Frontal cortex (tissue), 4 donors: ENCODE measurements around the gene FGF10. TPM values are rescaled to one million over a fixed set of nuclear protein-coding genes. Genes with fewer than 3 reads are reported as not detected.
A peak's percentile ranks its signal among the peaks of the same experiment; 100 is the strongest.

Experiments used
- DNase-seq, 2 donors: peaks; one replicate each; pipeline ENCODE4 v3.0.0; 2012; ENCODE audit warnings: low spot score in 2 of 2
- FAIRE-seq: peaks from 2 replicates; lab custom pipeline; 2012; peaks lifted over from hg19 to GRCh38; lab: Jason Lieb, UNC
- total RNA-seq: library from RNA; depleted of rRNA; stranded (reverse); fragments of >200 nt; gene quantifications from one replicate; pipeline ENCODE4 v1.2.3, GENCODE V29; 2014
- donor health status: control.
- donor health status: control.
- donor health status: control.

Gene FGF10
- total RNA-seq, result 2.4 TPM

DNA sequence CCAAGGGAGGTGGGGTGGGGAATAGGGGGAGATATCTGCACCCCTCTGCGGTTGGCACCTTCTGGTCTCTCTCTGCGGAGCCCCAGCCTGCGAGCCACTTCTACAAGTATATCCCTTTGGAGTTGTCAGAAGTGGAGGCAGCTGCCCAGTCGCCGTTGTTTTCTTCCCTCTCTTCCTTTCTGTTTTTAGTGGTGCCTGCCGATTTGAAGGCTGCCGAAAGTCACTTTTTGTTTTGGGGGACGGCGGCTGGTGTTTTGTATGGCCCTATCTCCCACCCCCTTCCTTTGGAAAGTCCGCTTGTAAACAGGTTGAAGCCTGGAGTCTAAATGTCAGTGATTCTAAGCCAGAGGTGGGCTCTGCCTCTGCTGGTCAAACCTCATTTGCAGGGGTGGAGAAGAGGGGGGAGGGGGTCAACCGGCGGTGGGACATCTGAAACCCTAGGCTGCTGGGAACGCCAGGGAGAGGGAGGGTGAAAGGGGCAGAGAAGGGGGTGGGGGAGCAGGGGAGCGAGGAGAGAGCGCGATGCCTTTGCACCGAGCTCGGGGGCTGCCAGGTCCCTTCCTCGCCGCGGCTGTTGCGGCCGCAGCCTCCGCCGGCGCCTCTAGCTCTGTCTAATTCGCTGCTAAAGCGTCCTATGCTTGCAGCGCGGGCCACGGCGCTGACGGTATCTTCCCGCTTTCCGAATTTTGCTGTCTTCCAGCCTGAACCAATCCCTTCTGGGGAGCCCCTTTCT, at the start of gene FGF10:
FGF10 (minus strand) TSS at position 331 of the 733 bp plus-strand sequence. CDS start 738 bp downstream, outside the sequence.
- DNase-seq, result peak in 1 of 2 donors; percentile 5
- no peak for FAIRE-seq

DNA sequence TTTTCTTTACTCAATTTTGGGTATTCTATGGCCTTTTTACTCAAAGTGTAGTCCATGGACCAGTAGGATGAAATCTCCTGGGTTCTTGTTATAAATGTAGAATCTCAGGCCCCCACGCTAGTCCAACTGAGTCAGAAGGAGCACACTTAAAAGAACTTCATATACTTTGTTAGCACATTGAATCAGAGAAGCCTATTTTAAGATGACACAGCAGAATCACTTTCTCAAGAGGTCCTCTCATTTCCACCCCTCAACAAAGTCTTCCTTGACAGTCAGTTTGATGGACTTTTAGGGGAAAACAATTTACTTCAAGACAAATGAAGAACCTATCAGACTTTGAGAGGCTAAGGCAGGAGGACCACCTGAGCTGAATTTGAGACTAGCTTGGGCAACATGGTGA, 37.7 kb upstream of the FGF10 start:
- DNase-seq, result no peak
- no peak for FAIRE-seq

DNA sequence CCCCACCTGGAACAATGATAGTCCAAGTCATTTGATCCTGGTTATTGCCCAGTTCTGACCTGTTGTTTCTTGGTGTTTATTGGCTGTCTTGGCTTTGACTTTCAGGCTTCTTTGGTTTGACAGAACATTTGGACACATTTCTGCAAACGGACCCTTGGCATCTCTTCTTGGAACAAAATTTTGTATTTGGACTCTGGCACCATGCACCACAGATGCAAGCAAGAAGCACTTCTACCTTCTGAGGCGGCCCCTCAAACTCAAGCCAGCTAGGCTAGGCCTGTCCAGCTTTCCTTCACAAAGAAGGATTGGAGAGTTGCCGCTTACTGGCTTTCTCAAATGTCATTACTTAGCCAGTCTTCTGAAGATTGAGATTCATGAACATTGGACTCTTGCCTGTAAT, 23.1 kb upstream of the FGF10 start:
- FAIRE-seq, result no peak
- no peak for DNase-seq

DNA sequence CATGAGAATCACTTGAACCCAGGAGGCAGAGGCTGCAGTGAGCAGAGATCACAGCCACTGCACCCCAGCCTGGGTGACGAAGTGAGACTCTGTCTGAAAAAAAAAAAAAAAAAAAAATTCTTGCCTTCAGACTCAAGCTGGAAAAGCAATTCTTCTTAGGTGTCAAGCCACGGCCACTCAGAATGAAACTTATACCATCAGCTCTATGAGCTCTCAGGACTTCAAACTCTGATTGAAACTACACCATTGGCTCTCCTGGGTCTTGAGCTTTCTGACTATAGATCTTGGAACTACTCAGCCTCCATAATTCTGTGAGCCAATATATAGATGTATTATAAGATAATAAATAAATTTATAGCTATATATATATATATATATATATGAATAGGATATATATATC, 12.9 kb upstream of the FGF10 start:
- DNase-seq, result no peak
- FAIRE-seq, result no peak

DNA sequence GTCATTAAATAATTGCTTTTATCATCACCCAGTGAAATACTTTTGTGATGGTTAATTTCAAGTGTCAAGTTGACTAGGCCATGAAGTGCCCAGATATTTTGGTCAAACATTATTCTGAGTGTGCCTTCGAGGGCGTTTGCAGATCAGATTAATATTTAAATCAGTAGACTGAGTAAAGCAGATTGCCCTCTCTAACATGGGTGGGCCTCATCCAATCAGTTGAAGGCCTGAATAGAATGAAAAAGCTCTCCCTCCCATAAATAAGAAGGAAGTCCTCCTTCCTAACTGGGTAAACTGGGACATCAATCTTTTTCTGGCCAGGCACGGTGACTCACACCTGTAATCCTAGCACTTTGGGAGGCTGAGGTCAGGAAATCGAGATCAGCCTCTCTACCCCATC, 12.4 kb upstream of the FGF10 start:
- DNase-seq (no peak), FAIRE-seq (no peak)

DNA sequence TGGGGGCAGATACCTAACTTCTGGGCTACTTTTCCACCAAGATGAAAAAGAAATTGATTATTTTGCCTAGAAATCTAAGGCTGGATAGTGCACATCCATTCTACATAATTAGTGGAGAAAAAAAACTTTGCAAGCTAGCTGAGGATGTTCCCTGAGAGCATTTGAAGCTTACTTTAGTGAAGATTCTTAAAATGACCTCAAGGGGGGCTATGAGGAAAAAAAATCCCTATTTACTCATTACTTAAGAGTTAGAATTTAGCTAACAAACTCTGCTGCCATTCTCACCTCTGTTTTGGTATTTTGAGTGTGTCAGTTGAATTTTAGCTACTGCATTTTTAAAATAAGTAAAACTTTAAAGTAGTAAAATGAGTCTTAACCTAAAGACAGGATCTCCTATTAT, 9.2 kb upstream of the FGF10 start:
- no peak for DNase-seq
- no peak for FAIRE-seq

DNA sequence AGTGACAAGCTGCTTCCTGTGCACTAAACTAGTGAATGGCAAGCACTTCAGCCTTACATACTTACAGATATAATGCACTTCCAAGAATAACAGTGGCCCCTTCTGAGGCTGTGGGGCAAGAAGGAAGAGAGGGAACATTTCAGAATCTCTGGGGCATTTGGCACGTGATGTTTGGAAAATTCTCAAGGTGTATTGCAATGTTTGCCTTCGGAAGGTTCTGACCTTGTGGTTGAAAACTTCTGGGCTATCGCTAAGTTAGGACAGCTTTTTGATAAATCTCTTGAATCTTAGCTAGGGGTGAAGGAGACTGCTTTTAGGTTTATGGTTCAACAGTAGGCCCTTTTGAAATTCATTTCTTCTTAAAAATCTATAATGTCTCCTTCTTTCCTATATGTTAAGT, 7.1 kb upstream of the FGF10 start:
- FAIRE-seq, result no peak
- DNase-seq, result no peak

DNA sequence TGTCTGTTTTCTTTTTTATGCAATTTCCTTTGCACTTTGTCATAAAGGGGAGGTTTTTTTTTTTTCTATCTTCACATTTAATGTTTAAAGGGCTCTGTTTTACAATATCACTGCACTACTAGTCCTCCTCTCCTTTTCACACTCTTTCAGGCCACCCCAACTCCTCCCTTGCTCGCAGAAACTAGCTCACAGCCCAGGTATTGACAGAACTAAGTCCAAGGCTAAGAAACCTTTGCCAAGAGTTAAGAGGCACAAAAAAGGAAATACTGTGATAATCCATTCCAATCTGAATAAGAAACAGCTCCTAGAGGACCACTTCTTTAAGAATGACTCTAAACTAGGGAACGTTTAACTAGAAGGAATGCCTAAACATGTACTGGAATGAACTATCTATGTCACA, 1.1 kb upstream of the FGF10 start:
- FAIRE-seq (no peak), DNase-seq (no peak)

DNA sequence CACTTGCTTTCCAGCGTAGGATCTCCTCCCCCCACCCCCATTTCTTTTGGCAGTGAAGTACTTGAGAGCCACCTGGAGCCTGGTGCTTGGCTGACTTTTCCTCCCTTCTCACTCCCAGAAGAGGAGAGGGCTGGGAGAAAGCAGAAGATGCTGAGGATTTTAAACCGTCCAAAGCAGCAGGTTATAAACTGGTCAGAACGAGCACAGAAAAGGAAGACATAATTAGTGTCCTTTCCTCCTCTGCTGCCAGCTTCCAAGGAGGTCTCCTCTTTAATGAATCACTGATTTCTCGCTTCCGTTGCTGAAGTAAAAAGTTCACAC, 563 bp upstream of the FGF10 start:
- no peak for DNase-seq
- no peak for FAIRE-seq

DNA sequence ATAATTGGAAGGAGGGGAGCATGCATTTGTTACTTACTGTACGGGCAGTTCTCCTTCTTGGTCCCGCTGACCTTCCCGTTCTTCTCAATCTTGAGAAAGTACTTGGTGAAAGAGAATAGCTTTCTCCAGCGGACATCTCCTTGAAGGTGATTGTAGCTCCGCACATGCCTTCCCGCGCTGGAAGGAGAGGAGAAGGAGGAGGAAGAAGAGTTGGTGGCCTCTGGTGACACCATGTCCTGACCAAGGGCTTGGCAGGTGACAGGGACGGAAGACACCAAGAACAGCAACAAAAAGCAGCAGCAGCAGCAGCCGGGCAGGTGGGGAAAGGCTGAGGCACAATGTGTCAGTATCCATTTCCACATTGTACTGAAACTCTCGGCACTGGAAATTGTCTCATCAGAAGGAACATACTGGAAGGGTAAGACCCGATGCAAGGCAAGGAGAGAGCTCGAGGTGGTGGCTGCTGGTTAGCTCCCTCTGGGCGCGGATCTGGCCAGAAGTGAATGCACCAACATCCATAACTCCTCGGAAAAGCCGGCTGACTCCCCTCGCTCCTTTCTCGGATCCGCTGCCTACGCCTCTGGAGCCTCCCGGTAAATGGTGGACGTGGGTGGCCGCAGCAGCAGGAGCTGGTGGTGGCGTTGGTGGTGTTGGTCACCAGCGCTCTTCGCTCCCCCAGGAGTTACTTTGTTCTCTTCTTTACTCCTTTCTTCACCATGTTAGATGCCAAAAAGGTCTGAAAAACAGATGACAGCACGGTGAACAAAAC, 715 bp downstream of the FGF10 start:
- DNase-seq (peak in 1 of 2 donors; percentile 6), FAIRE-seq (no peak)

DNA sequence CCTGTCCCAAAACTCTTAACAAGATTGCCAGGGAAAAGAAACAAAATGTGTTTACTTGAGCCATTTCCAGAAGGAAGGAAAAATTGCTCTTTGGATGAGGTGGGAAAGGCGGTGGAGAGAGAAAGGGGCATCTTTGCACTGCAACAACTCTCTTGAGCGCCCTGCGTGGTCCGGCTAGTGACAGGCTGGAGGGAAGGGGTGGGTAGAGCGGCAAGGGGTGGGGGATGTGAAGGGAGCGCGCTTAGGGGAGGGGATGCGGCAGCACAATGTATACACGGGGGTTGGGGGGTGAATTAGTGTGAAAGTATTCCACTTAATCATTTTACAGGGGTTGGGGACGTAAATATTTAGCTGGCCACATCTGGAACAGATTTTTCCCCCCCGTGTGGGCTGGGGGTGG, 1.3 kb downstream of the FGF10 start:
- DNase-seq (no peak), FAIRE-seq (no peak)

DNA sequence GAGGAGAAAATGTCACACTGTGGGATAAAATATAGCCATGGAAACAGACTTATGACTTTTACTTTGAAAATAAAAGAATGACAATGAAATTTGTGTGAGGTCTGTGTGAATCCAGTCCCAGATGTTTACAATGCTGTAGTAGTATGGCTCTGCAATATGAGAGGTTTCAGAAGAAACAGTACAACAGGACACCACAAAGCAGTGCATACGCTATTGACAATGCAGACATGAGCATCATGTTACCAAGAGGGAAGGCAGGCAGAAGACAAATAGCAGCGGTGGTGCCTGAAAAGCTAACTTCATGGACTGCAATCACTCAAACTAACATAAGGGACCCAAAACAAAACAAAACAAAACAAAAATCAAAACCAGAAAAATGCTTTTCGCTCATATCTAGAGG, 1.8 kb downstream of the FGF10 start:
- FAIRE-seq (no peak), DNase-seq (no peak)

DNA sequence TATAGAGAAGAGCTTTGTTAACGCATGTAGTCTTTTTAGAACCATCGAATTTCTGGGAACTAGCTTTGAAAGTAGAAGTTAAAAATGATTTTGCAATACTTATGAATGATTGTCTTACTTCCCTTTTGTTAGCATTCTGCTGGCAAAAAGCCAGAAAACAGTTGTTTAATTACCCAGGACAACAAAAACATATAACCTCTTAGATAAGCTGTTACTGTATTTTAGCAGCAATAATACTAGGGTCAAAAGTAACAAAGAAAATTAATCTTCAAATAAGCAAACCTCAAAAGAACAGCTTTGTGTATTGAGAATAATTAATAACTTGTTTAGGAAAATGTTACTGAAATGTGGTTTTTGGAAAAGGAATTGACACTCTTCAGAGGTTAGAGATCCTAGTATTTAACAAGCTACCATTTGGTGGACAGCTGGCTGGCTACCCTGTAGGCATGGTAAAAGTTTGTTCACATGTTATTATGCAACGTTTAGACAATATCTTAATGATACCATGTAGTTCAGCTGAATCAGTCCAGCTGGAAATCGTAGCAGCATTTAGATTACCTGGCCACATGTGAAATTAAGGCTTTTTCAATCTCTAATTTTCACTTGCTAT, 3.8 kb downstream of the FGF10 start:
- no peak for FAIRE-seq
- no peak for DNase-seq

DNA sequence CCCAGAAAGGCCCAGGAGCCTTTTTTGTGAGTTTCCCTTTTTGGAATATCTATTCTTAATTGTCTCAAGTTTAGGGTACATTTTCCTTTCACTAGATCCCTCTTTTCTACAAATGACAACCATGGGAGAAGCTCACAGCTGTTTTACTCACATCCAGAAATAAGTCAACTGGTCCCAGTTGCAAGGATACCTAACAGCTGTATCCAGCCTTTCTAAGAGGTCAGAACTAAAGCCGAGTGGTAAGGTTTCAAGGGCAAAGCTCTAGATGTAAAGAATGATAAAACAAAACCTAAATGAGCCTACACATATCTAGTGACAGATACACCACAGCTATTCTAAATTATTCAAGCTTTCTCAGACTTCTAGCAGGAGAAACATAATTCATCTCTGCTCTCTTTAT, 4.4 kb downstream of the FGF10 start:
- no peak for DNase-seq
- no peak for FAIRE-seq

DNA sequence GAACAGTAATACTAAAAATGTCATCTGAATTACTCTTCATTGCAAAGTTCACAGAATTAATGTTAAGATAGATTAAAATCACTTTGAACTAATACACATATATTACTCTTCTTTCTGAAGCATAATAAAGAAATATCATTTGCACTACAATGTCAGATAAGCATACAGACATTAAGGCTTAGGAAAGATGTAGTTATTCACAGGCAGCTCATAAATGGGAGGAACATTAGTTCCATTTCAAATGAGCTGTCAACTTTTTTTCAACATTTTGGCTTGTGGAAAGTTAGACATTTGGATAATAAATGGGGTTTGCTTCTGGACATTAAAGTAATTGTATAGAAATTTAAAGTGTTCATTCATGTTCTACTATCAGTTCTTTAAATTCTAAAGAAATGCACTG, 6.3 kb downstream of the FGF10 start:
- DNase-seq (no peak), FAIRE-seq (no peak)

DNA sequence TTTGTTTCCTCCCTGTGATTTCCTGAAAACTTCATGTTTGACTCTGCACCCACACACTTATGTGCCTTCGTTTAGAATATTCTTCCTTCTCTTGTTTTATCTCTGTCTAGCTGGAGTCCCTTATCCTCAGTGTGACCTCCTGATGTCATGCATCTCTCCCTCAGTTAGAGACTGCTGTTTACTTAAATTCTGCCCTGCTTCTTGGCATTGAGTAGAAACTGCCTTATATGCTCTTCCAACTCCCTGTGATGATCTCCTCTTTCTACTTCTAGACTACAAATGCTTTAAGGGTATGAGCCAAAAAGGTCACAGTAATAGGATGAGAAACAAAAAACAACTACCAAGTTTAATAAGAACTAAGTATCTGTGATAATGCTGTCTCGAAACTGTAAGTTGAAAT, 12.2 kb downstream of the FGF10 start:
- FAIRE-seq, result no peak
- DNase-seq, result no peak

DNA sequence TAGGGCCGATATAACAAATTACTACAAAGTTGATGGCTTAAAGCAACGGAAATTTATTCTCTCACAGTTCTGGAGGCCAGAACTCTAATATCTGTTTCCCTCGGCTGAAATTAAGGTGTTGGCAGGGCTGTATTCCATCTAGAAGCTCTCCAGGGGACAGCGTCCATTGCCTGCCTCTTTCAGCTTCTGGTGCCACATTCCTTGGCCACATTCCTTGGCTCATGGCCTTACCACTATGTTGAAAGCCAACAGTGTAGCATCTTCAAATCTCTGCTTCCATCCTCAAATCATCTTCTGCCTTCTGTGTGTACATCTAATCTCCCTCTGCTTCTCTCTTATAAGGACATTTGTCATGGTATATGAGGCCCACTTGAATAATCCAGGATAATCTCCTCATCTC, 17.2 kb downstream of the FGF10 start:
- FAIRE-seq (no peak), DNase-seq (no peak)

DNA sequence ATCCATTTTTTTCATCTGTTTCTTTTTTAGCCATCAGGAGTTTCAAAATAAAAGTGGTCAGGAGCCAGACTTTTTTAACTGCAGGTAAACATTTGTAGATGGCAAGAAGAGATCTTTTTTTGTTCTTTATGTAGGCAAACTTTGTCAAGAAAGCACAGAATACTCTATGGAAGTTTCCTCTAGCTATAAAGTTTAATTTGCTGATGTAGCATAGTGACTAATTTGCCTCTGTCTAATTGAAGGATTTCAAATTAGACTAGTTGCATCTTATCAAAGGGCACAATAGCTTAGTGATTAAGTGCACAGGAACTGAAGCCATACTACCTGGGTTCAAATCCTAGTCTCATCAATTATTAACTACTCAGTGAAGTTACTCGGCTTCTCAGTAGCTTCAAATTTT, 22.0 kb downstream of the FGF10 start:
- DNase-seq (no peak), FAIRE-seq (no peak)

DNA sequence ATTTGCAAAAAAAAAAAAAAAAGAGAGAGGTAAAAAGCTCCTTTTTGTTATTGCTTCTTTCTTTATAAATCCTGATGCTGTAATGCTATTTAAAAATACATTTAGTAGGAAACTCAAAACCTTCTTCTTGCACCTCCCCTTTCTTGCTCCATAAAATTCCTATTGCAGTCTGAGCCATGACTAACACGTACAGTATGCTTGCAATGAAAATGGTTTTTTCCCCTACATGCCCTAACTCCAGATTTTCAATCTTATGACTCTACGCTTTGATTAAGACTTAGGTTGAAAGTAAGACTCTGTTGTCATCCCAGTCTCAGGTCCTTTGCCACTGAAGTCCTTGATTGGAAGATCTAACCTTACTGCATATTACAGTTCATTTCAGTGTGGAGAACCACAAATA, 23.9 kb downstream of the FGF10 start:
- DNase-seq, result no peak
- no peak for FAIRE-seq

DNA sequence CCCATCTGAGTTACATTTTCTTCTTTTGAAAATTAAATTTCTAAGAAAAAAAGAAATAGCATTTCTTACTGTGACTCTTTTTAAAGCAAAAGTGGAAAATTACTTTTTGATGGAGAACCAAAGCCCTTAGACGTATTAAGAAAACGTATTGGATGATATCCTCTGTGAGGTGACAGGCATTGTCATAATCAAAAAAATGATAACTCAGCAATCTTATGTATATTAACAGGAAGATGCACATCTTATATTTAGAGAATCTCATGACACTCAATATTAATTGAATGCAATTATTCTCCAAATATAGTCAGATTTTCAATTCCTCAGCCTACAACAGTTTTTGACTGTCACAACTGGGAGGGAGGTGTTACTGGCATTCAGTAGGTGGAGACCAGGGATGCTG, 25.1 kb downstream of the FGF10 start:
- no peak for FAIRE-seq

DNA sequence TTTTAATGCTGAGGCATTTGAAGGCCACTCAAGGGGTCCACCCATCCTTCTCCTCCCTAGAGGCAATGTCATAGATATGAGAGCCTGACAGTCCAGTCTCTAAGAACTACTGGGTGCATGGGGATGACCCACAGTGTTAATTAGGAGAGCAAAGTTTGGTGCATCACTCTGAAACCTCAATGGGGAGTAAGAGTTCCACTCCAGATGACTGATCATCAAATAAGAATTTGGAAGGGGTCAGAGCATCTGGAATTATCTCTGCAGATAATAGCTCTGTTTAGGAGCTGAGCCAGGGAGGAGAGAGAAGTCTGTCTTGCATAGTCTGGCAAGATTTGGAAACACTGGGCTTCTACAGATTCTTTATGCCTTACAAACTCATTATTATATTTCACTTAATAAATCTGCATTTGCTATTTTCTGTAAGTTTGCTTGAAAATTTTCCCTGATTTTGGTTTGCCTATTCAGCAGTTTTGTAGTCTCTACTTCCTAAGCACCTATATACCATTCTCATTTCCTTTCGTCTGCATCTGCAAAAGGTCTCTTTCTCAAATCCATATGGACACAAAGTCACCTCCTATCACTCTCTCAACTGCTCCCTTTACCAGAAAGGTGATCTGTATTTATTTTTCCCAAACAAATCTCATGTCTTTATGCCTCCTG, 27.7 kb downstream of the FGF10 start:
- DNase-seq (no peak), FAIRE-seq (no peak)

More for the DNA sequence above, 25.1 kb downstream of the FGF10 start:
- no peak for DNase-seq
